ENCODE results near the gene ATXN1.

- TF ChIP-seq POLR2A (IDR thresholded peaks at IDR 0.05) = no peak
- TF ChIP-seq CTCF (IDR thresholded peaks at IDR 0.05) = no peak
Observed at GRCh38 chr6:16279243-16279642, 482.0 kb downstream of the ATXN1 start.

Data from lower leg skin (tissue), 3 donors.